ENCODE data around the gene GOLGB1. TPM values are rescaled to one million over a fixed set of nuclear protein-coding genes. Genes with fewer than 3 reads are reported as not detected.
A peak's percentile ranks its signal among the peaks of the same experiment; 100 is the strongest.

Gene GOLGB1
- total and polyA plus RNA-seq, 10 of the 15 experiments (the other 5 are each of a cell fraction or from before 2014, with no cell fraction given), result 7.4 to 34.5 (median 21.8) TPM

GRCh38 chr3:121654493-121655385, 94.8 kb downstream of the GOLGB1 start (continued):
- TF ChIP-seq ATF2 (IDR thresholded peaks at IDR 0.05; ENCODE audit: low read length), result peak; percentile 40; the same call in 1 of the 2 replicates
- no peak for TF ChIP-seq SREBF1 (IDR thresholded peaks at IDR 0.05; ENCODE audit: low read length)
- no peak for TF ChIP-seq POLR2A (IDR thresholded peaks at IDR 0.05; ENCODE audit: low read depth, low read length)
- peak; percentile 72 for TF ChIP-seq NBN (IDR thresholded peaks at IDR 0.05)
- no peak for TF ChIP-seq NKRF (conservative IDR thresholded peaks at IDR 0.05)
- TF ChIP-seq KAT2A (conservative IDR thresholded peaks at IDR 0.05; ENCODE audit: control insufficient read depth, low read depth, low read length), result no peak
- peak; percentile 40; the same call in 1 of the 2 replicates for TF ChIP-seq CBFB (IDR thresholded peaks at IDR 0.05; ENCODE audit: low read depth)
- no peak for TF ChIP-seq FOS (IDR thresholded peaks at IDR 0.05; ENCODE audit: borderline replicate concordance, extremely low read depth, insufficient read length)
- TF ChIP-seq JUND (IDR thresholded peaks at IDR 0.05; ENCODE audit: low read depth, low read length), result no peak
- TF ChIP-seq FOXK2 (IDR thresholded peaks at IDR 0.05), result no peak
- TF ChIP-seq ZBED1 (IDR thresholded peaks at IDR 0.05; ENCODE audit: borderline replicate concordance), result no peak
- no peak for TF ChIP-seq ZNF274 (IDR thresholded peaks at IDR 0.05; ENCODE audit: insufficient read depth, insufficient read length)
- TF ChIP-seq ZBTB11 (CRISPR knock-in tag; IDR thresholded peaks at IDR 0.05), result no peak
- TF ChIP-seq PKNOX1 (IDR thresholded peaks at IDR 0.05), result no peak
- TF ChIP-seq SUZ12 (IDR thresholded peaks at IDR 0.05; ENCODE audit: unreplicated experiment), result no peak
- peak; percentile 57 for TF ChIP-seq SKIL (IDR thresholded peaks at IDR 0.05; ENCODE audit: low read depth, poor library complexity, severe bottlenecking)
- TF ChIP-seq ZSCAN29 (IDR thresholded peaks at IDR 0.05), result no peak
- no peak for TF ChIP-seq KLF5 (IDR thresholded peaks at IDR 0.05; ENCODE audit: partially characterized antibody)
- TF ChIP-seq BCL11A (IDR thresholded peaks at IDR 0.05; ENCODE audit: low read depth, low read length), result no peak

Data from GM12878 (cell line).